PC-9 (cell line): Measurements from ENCODE around the gene SSBP4. TPM values are rescaled to one million over a fixed set of nuclear protein-coding genes. Genes with fewer than 3 reads are reported as not detected.

Source experiments
- BruUV-seq: library from RNA; stranded (reverse); fragments of 400-500 nt; replicated peaks from 2 replicates; lab custom pipeline; 2021; lab: Mats Ljungman, UMichigan
- CTCF ChIA-PET: fragments of 300-600 bp; sonication (Branson Sonifier 250); formaldehyde crosslinking; loops from one replicate; lab custom pipeline; 2022; ENCODE audit warnings: antibody characterized with exemption; lab: Charles Lee
- POLR2A ChIA-PET: fragments of 300-600 bp; sonication (Branson Sonifier 250); formaldehyde crosslinking; loops from one replicate; lab custom pipeline; 2022; ENCODE audit warnings: antibody characterized with exemption; ENCODE audit not compliant: unreplicated experiment; lab: Charles Lee
- DNase-seq, 2 experiments: peaks; one replicate each; pipeline versions ENCODE4 v3.0.0 to v3.0.0-alpha.2; 2015 to 2022; ENCODE audit warnings: mixed read lengths in 1 of 2
- H2AFZ ChIP-seq: fragments of 200-600 bp; sonication (generic); 2 replicates; pipeline ENCODE4 v1.8.1; 2017; ENCODE audit warnings: antibody characterized with exemption
- H3F3A ChIP-seq: fragments of 200-600 bp; sonication (generic); 2 replicates; pipeline ENCODE4 v1.8.1; 2017; ENCODE audit warnings: antibody characterized with exemption, mild to moderate bottlenecking, low read depth; ENCODE audit not compliant: insufficient read depth
- H3K27ac ChIP-seq: fragments of 200-600 bp; sonication (generic); 2 replicates; pipeline ENCODE4 v1.6.1; 2016; ENCODE audit warnings: mixed run types
- H3K27me3 ChIP-seq: fragments of 200-600 bp; sonication (generic); 2 replicates; pipeline ENCODE4 v1.6.1; 2016; ENCODE audit warnings: low read depth, mixed run types; ENCODE audit not compliant: insufficient read depth
- H3K36me3 ChIP-seq: fragments of 200-600 bp; sonication (generic); 2 replicates; pipeline ENCODE4 v1.6.1; 2016; ENCODE audit warnings: low read depth, mixed run types
- H3K4me1 ChIP-seq: fragments of 200-600 bp; sonication (generic); replicated peaks from 2 replicates; pipeline ENCODE4 v1.6.1; 2016; ENCODE audit warnings: mixed run types; ENCODE audit not compliant: insufficient read depth
- H3K4me2 ChIP-seq: fragments of 200-600 bp; sonication (generic); 2 replicates; pipeline ENCODE4 v1.6.1; 2017; ENCODE audit warnings: mixed run types
- H3K4me3 ChIP-seq: fragments of 200-600 bp; sonication (generic); 2 replicates; pipeline ENCODE4 v1.6.1; 2016; ENCODE audit warnings: mixed run types
- H3K79me2 ChIP-seq: fragments of 200-600 bp; sonication (generic); 2 replicates; pipeline ENCODE4 v1.6.1; 2017; ENCODE audit warnings: low read depth, mixed run types
- H3K9me2 ChIP-seq: fragments of 200-600 bp; sonication (generic); 2 replicates; pipeline ENCODE4 v1.8.1; 2017; ENCODE audit warnings: mild to moderate bottlenecking; ENCODE audit not compliant: insufficient read depth
- H3K9me3 ChIP-seq: fragments of 200-600 bp; sonication (generic); 2 replicates; pipeline ENCODE4 v1.8.1; 2016; ENCODE audit warnings: low read depth; ENCODE audit not compliant: insufficient read depth
- H4K20me1 ChIP-seq: fragments of 200-600 bp; sonication (generic); 2 replicates; pipeline ENCODE4 v1.8.1; 2017; ENCODE audit not compliant: insufficient read depth
- CTCF ChIP-seq: fragments of 200-600 bp; sonication (generic); conservative IDR thresholded peaks from 2 replicates; pipeline ENCODE4 v1.6.1; 2017; ENCODE audit warnings: mixed run types, antibody characterized with exemption, mild to moderate bottlenecking, moderate library complexity
- EZH2 ChIP-seq: fragments of 200-600 bp; sonication (generic); IDR thresholded peaks from 2 replicates; pipeline ENCODE4 v1.8.0; 2017; ENCODE audit warnings: antibody characterized with exemption, low read depth
- intact Hi-C: fragments of 100-400 bp; cut with micrococcal nuclease; formaldehyde crosslinking; loops from one replicate; pipeline ENCODE4 v1.10.0; 2022; ENCODE audit not compliant: unreplicated experiment
- total RNA-seq: library from RNA; stranded (reverse); gene quantifications from 2 replicates; pipeline ENCODE4 v1.2.3, GENCODE V29; 2021

The SSBP4 gene
- total RNA-seq, 1 experiment from 2014 or later, result 56.6 TPM

- POLR2A ChIA-PET, result interaction anchor here (0.6 to 0.7 kb wide), 2 partner anchors 269 to 430 kb away, joined by 3 to 7 read pairs; no protein-coding TSS in a partner anchor
- intact Hi-C loops, result loop anchor here (10.0 kb wide), 2 partner anchors 213 to 383 kb away; no protein-coding TSS in a partner anchor
Observed at GRCh38 chr19:18461471-18461870, 42.3 kb downstream of the SSBP4 start.

GRCh38 chr19:18464646-18465045, 45.4 kb downstream of the SSBP4 start:
- peaks cover 48% of the 10 kb centered on the region for H4K20me1 ChIP-seq
- H3K4me2 ChIP-seq, result no peak overlapping the region
- DNase-seq, result no peak
- intact Hi-C loops, result loop anchor here (5.0 to 10.0 kb wide), 3 partner anchors 58 to 380 kb away; partner anchors contain the start of gene ELL
- no peaks in the 10 kb centered on the region for H3K79me2 ChIP-seq
- H3K27me3 ChIP-seq, result no peaks in the 10 kb centered on the region
- no peak overlapping the region for H3K4me3 ChIP-seq
- BruUV-seq, result no TSS peak
- H3K27ac ChIP-seq, result no peak overlapping the region
- H2AFZ ChIP-seq, result no peak overlapping the region
- H3K9me3 ChIP-seq, result no peaks in the 10 kb centered on the region
- peaks cover 26% of the 10 kb centered on the region for H3K4me1 ChIP-seq
- ChIA-PET POLR2A (no interaction called here), CTCF (no interaction called here)
- TF ChIP-seq CTCF, result no peak
- TF ChIP-seq EZH2, result no peak
- H3K36me3 ChIP-seq, result peaks cover 22% of the 10 kb centered on the region
- peaks cover 32% of the 10 kb centered on the region for H3F3A ChIP-seq
- no peaks in the 10 kb centered on the region for H3K9me2 ChIP-seq

More at GRCh38 chr19:18461471-18461870, 42.3 kb downstream of the SSBP4 start:
- no peaks in the 10 kb centered on the region for H3K9me3 ChIP-seq
- peaks cover 27% of the 10 kb centered on the region for H3K4me1 ChIP-seq
- peaks cover 30% of the 10 kb centered on the region for H3K36me3 ChIP-seq
- peaks cover 29% of the 10 kb centered on the region for H3F3A ChIP-seq
- no peak overlapping the region for H3K4me3 ChIP-seq
- DNase-seq, result no peak
- no TSS peak for BruUV-seq
- H3K27me3 ChIP-seq, result no peaks in the 10 kb centered on the region
- H3K4me2 ChIP-seq, result no peak overlapping the region
- H3K27ac ChIP-seq, result no peak overlapping the region
- H3K79me2 ChIP-seq, result no peaks in the 10 kb centered on the region
- peaks cover 54% of the 10 kb centered on the region for H4K20me1 ChIP-seq
- H3K9me2 ChIP-seq, result no peaks in the 10 kb centered on the region
- H2AFZ ChIP-seq, result no peak overlapping the region
- TF ChIP-seq CTCF (no peak), EZH2 (no peak)
- CTCF ChIA-PET, result interaction anchor here (0.7 to 1.1 kb wide), 2 partner anchors 11 to 111 kb away, joined by 5 to 8 read pairs; no protein-coding TSS in a partner anchor

GRCh38 chr19:18465214-18465963, 46.2 kb downstream of the SSBP4 start:
- Histone ChIP-seq H3K36me3 (peaks cover 20% of the 10 kb centered on the region), H3K27ac (no peak overlapping the region), H3K79me2 (no peaks in the 10 kb centered on the region), H3K27me3 (no peaks in the 10 kb centered on the region), H3K4me2 (no peak overlapping the region), H4K20me1 (peaks cover 43% of the 10 kb centered on the region), H3K4me3 (no peak overlapping the region), H3K9me3 (no peaks in the 10 kb centered on the region), H3F3A (peaks cover 26% of the 10 kb centered on the region), H3K9me2 (no peaks in the 10 kb centered on the region), H3K4me1 (peaks cover 18% of the 10 kb centered on the region), H2AFZ (no peak overlapping the region)
- no TSS peak for BruUV-seq
- TF ChIP-seq CTCF (no peak), EZH2 (no peak)
- ChIA-PET CTCF (no interaction called here), POLR2A (no interaction called here)
- intact Hi-C loops, result loop anchor here (5.0 to 10.0 kb wide), 3 partner anchors 57 to 379 kb away; partner anchors contain the start of gene ELL
- DNase-seq, result no peak
